ENCODE measurements around the gene C1QBP. TPM values are rescaled to one million over a fixed set of nuclear protein-coding genes. Genes with fewer than 3 reads are reported as not detected.
"Not testable (repeated sequence)": the region's sequence is repeated elsewhere in the genome, so short reads cannot be mapped to it uniquely, and the experiment has no call there.

The C1QBP gene
- total RNA-seq, 1 experiment from 2014 or later: 525 TPM

DNA sequence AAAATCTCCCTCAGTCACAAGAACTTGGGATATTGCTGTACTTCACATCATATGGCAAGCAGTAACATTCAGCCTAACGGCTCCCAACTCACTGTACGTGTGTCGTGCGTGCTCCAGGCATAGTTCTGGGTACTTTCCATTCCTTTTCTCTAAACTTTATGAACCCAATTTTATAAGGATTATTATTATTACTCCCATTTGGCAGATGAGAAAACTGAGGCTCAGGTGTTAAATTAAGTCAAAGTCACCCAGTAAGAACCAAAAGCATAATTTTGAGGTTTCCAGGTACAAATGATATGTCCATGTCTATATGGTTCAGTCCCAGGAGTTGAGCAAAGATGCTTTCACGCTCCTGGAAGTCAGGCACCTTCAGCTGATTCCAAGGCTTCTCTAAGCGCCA, 4.8 kb upstream of the C1QBP start:
- DNase-seq: no peak
- no peak overlapping the region for H3K4me3 ChIP-seq
- no peaks in the 10 kb centered on the region for H3K27me3 ChIP-seq
- no peaks in the 10 kb centered on the region for H3K9me3 ChIP-seq
- H3K36me3 ChIP-seq: peaks cover 5% of the 10 kb centered on the region; the same call in 1 of the 2 replicates

DNA sequence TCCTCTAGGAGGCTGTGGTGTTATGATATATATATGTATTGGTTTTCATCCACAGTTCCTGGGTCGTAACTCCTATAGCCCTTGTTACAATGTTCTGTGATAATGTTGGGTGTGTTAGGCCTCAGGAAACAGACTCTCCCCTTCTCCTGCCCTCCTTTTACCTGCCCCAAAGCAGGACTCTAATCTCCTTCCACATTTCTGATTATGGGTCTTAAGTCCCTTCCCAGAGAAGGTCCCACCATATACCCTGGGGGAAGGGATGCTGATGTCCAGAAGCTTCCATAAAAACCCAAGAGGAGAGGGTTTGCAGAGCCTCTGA, 450 bp upstream of the C1QBP start:
- Histone ChIP-seq H3K36me3 (peaks cover 35% of the 10 kb centered on the region), H3K9me3 (no peaks in the 10 kb centered on the region), H3K4me3 (peak overlapping the region; percentile 74), H3K27me3 (no peaks in the 10 kb centered on the region)
- no peak for DNase-seq

DNA sequence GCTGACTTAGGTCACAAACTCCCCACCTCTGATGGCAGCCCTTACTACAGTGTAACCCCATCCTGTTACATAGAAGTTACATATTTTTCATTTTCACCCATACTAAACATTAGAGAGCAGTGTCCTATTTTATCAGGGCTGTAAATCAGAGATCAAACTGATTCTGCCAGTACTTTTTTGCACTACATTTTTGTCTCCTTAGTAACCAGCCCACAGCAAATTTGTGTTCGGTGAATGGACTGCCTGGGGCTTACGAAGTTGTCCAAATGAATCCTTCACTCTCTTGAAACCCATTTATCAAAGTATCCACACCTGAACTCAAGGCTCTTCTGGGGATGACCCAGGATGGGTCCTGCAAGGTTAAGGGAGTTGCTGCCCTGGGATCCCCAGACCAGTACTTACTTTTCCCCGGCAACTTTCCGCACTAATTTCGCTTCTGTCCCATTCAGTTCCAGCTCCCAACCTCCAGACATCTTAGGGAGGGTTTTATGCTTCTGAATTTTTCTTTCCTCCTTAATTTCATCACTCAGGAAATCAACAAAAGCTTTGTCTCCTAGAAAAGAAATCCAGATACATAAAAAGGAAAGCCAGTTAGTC, 1.1 kb downstream of the C1QBP start:
- no peak for DNase-seq
- H3K27me3 ChIP-seq: no peaks in the 10 kb centered on the region
- H3K9me3 ChIP-seq: no peaks in the 10 kb centered on the region
- H3K36me3 ChIP-seq: peaks cover 49% of the 10 kb centered on the region
- H3K4me3 ChIP-seq: peak overlapping the region; percentile 74

DNA sequence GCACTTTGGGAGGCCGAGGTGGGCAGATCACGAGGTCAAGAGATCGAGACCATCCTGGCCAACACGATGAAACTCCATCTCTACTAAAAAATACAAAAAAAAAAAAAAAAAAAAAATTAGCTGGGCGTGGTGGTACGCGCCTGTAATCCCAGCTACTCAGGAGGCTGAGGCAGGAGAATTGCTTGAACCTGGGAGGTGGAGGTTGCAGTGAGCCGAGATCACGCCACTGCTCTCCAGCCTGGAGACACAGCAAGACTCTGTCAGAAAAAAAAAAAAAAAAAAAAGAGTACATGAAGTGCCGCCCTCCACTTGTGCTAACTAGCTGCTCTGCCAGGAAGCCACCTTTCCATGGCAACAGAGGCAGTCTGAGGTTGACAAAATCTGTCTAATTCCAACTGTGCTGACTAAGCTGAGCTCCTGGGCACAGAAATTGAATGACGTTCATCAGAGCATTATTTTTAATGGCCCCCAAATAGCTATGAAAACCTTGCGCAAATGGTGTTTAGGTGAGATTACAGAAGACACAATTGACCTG, 3.1 kb downstream of the C1QBP start:
- not testable (repeated sequence) for DNase-seq, H3K9me3 ChIP-seq, H3K4me3 ChIP-seq, H3K27me3 ChIP-seq
- H3K36me3 ChIP-seq: peaks cover 59% of the 10 kb centered on the region

DNA sequence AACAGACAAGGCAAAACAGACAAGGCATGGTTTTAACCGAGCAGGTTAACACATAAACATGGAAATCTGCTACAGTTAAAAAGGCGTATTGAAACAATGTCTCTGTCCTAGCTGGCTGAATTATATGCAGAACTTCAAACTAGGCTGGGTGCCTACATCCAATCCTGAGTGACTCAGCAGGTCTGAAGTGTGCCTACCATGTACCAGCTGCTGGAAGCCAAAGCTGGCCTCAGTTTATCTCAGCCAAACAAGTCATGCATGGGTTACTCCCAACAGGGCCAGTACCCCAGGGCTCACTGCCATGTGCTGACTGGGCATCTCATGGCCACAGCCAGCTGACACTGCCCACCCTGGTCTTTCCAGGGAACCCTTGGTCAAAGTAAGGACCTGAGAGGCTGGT, 4.0 kb downstream of the C1QBP start:
- Histone ChIP-seq H3K9me3 (no peaks in the 10 kb centered on the region), H3K27me3 (no peaks in the 10 kb centered on the region), H3K36me3 (peaks cover 61% of the 10 kb centered on the region), H3K4me3 (no peak overlapping the region)
- no peak for DNase-seq

DNA sequence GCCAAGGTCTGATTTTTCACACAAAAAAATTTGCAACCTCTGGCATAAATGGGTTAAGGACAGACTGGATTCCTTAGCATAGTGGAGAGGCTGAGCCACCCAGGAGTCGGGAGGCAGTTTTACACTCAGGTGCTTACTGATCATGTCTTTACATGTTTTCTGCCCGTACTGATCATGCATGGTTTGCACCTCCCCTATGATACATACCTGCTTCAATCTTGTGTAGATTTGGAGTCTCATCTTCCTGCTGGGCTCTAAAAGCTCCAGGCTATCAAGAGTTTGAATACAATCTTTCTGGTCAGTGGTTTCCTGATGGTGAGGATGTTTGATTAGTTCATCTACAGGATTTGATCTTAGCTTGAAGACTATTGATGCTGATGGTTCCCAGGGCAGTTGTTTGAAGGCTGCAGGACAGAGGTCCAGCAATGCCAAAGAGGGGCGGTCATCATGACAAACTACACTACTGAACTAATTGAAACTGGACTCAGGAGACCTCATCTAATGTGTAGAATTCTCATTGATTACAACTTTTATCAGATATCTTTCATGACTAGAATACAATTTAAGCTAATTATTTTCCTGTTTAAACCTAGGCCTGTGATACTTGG, 6.9 kb downstream of the C1QBP start:
- Histone ChIP-seq H3K36me3 (peaks cover 48% of the 10 kb centered on the region), H3K9me3 (no peaks in the 10 kb centered on the region), H3K4me3 (no peak overlapping the region), H3K27me3 (no peaks in the 10 kb centered on the region)
- DNase-seq: no peak

DNA sequence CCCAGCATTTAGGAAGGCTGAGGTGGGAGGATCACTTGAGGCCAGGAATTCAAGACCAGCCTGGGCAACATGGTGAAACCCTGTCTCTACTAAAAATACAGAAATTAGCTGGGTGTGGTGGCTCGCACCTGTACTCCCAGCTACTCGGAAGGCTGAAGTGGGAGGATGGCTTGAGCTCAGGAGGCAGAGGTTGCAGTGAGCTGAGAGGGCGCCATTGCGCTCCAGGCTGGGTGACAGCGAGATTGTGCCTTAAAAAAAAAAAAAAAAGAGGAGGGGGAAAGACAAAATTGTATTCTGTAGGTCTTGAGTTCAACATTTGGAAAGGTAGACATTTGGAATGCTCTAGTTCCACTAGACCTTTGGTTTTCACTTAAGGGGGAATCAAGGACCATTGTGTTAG, 7.7 kb downstream of the C1QBP start:
- DNase-seq: not testable (repeated sequence)

DNA sequence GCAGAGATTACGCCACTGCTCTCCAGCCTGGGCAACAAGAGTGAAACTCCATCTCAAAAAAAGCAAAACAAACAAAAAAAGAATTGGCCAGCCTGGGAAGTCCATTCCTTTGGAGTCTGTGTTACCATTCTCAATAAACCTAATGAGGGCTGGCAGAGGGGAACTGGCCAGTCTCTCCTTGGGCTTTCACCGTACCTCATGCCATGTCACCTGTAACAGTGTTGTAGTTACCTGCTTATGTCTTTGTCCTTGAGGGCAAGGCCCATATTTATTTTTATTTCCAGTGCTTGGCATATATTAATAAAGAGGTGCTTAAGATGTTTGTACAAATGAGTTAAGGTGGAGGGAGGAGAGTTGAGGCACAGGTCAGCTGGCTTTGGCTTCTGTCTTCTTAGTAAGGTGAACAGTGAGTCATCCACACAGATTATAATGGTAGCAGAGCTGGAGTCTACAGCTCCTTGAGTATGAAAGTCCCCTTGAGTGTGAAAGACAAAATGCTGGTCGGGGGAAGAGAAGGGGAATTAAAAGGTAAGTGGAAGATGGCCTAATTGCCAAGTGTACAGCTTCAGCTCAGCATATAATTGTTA, 8.4 kb downstream of the C1QBP start:
- Histone ChIP-seq H3K9me3 (no peaks in the 10 kb centered on the region), H3K4me3 (no peak overlapping the region), H3K27me3 (no peaks in the 10 kb centered on the region), H3K36me3 (peaks cover 39% of the 10 kb centered on the region)
- DNase-seq: no peak

More for the DNA sequence above, 7.7 kb downstream of the C1QBP start:
- H3K9me3 ChIP-seq, H3K4me3 ChIP-seq, H3K27me3 ChIP-seq: not testable (repeated sequence)
- H3K36me3 ChIP-seq: peaks cover 43% of the 10 kb centered on the region

DNA sequence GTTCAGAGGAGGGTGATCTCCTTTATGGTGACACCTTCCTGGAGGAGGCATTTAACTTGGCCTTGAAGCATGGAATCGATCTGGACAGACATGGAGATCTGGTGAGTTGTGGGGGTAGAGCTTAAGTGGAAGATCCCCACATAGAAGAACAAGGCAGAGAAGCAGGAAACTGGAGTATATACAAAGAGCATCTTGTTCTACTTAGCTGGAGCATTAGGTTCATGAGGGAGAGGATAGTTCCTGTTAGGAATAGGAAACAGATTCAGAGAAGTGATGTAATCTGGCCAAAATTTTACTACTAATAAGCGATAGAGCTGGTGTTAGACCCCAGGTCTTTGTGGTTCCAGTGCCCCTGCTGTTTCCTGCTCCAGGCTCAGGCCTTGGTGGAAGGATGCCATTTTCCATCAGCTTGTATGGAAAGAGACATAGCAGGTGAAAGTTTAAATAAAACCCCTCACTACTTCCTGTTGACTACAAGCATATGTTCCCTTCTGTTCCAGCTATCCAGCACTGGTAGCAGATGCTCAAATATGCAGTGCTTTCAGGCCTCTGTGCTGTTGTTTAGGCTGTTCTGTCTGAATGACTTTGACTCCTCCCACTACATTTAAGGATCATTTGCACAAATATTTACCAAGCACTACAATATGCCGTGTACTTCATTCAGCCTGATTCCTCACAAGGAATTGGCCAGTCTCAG, 9.6 kb downstream of the C1QBP start:
- H3K4me3 ChIP-seq: no peak overlapping the region
- DNase-seq: no peak
- no peaks in the 10 kb centered on the region for H3K27me3 ChIP-seq
- no peaks in the 10 kb centered on the region for H3K9me3 ChIP-seq
- peaks cover 32% of the 10 kb centered on the region for H3K36me3 ChIP-seq

DNA sequence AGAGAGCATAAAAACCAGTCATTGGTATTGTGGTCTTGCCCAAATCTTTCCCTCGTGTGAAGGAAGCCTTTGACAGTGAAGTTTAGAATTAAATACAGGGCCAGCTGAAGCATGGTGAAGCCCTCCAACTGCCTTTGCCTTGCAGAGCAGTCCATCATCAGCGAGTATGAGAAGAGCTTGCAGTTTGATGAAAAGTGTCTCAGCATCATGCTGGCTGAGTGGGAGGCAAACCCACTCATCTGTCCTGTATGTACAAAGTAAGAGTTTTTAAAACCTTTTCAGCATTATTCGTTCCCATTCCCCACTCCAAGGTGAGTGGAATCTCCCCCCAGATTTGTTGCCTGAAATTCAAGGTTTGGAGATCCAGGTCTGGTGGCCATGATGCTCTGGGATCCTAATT, 13.1 kb downstream of the C1QBP start:
- no peak overlapping the region for H3K4me3 ChIP-seq
- no peaks in the 10 kb centered on the region for H3K9me3 ChIP-seq
- no peak for DNase-seq
- peaks cover 11% of the 10 kb centered on the region for H3K36me3 ChIP-seq
- no peaks in the 10 kb centered on the region for H3K27me3 ChIP-seq

DNA sequence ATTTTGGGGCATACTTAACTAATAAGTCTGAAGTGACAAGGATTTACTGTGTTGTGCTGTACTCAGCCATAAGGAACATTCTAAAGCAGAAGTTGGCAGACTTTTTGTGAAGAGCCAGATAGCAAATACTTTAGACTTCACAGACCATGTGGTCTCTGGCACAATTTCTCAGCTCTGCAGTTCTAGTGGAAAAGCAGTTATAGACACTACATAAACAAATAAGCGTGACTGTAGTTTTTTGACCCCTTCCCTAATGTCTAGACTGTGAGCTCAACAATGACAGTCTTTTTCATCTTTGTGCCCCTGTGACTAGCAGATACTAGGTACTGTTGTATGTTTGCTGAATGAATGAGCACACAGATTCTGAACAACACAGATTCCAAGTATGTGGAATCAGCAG, 14.0 kb downstream of the C1QBP start:
- H3K4me3 ChIP-seq: no peak overlapping the region
- no peak for DNase-seq

DNA sequence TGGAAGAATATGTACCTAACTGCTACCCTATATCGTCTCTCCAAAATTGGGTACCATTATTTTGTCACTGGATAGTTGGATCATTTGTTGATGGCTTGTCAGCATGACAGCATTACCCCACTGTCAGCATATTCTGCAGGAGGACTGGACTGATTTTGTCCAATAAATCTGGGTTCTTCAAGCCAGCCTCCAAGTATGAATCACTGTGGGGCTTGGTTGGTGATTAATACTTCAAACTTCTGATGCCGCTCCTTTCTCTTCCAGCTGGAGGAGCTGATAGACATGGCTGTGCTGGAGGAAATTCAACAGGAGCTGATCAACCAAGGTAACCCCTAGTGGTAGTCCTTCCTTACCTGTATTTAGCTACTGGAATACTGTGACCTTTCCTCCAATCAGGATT, 16.4 kb downstream of the C1QBP start:
- no peak overlapping the region for H3K4me3 ChIP-seq
- peak; percentile 38 for DNase-seq
- H3K36me3 ChIP-seq: peaks cover 12% of the 10 kb centered on the region
- H3K9me3 ChIP-seq: no peaks in the 10 kb centered on the region
- H3K27me3 ChIP-seq: no peaks in the 10 kb centered on the region

More for the DNA sequence above, 14.0 kb downstream of the C1QBP start:
- Histone ChIP-seq H3K9me3 (no peaks in the 10 kb centered on the region), H3K27me3 (no peaks in the 10 kb centered on the region), H3K36me3 (peaks cover 9% of the 10 kb centered on the region)

DNA sequence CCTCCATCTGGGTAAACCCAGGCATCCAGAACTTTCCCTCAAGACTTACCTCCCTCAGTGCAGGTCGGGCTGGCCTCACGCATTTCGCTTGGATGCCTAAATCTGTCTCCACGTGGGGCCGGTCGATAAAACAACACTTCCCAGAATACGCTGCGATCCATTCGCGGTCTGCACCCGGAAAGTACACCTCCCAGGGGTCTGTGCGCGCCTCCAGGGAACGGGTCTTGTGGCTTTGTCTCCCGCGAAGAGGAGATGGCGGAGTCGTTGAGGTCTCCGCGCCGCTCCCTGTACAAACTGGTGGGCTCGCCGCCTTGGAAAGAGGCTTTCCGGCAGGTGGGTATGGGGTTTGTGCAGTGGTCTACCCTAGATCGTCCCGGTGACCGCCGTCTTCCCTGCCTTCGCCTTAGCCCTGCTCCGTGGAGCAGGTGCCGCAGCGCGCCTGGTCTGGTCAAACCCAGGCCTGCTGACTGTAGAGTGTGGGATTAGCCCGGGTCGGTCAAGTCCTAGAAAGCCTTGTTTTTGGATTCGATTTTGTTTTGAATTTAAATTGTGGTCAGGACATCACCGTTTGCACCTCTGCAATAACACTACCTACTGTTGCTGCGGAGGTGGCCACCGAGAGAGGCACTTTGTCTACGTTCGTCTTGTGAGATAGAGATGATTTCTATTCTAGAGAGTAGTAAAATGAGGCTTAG, 18.8 kb downstream of the C1QBP start, which contains the start of gene RPAIN:
Gene RPAIN, plus strand, starts transcription at position 224 of the 695 bp plus-strand sequence. Its CDS starts 29 bp downstream, at position 253.
- peak; percentile 73 for DNase-seq

DNA sequence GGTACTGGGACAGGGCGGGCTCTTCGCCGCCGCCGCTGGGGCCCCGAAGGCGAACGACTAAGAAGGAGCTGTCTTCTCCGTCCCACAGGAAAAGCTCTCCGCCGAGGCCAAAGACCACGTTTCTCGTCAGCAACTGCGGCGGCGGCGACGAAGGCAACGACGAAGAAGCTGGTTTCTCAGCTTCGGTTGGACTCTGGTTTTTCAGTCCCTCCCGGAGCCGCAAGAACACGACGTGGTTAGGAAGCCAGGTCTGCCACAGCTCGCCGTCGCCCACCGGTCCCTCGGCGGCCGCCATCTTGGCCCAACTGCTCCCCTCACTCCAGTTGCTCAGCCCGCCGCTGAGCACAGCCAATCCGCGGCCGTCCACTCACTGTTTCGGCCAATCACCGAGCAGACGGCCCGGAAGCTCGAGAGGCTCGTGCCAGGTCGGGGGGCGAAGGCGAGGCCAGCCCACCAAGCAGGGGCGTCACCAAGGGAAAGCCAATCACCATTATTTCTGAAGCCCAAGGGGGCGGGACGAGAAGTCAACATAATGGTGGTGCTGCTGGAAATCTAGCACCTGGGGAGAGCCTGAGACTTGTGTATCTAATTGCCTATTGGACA, 19.5 kb downstream of the C1QBP start, which contains the start of gene NUP88:
Gene NUP88, minus strand, starts transcription at position 307 of the 603 bp plus-strand sequence. Its CDS starts 12 bp downstream, at position 295.
- H3K36me3 ChIP-seq: peaks cover 20% of the 10 kb centered on the region
- H3K27me3 ChIP-seq: no peaks in the 10 kb centered on the region
- H3K9me3 ChIP-seq: no peaks in the 10 kb centered on the region
- peak within 1 kb of the TSS; percentile 82 for H3K4me3 ChIP-seq
- peak; percentile 96 for DNase-seq

More for the DNA sequence above, 18.8 kb downstream of the C1QBP start, which contains the start of gene RPAIN:
- Histone ChIP-seq H3K4me3 (peak within 1 kb of the TSS; percentile 82), H3K27me3 (no peaks in the 10 kb centered on the region), H3K36me3 (peaks cover 23% of the 10 kb centered on the region), H3K9me3 (no peaks in the 10 kb centered on the region)

DNA sequence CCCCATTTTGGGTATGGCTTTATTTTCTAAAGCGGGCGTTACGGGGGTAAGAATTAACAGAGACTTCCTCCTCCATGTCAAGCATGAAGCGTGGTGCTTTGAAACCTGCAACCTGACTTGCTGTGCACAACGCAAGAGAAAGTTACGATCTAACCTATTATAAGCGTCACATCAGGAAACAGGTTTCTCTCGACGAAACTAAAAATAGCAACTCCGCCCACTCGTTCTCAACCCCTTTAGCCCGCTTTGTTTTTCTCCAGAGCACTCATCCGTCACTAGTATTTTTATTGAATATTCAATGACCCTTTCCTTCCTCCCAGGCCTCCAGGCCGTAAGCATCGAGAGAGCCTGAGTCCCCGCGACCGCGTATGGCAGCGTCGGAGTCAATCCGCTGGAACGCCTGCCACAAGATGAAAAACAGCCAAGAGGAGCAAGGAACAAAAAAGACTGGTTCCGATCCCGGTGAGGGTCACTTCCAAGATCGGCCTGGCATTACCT, 20.0 kb downstream of the C1QBP start:
- no peaks in the 10 kb centered on the region for H3K27me3 ChIP-seq
- DNase-seq: no peak
- peaks cover 20% of the 10 kb centered on the region for H3K36me3 ChIP-seq

DNA sequence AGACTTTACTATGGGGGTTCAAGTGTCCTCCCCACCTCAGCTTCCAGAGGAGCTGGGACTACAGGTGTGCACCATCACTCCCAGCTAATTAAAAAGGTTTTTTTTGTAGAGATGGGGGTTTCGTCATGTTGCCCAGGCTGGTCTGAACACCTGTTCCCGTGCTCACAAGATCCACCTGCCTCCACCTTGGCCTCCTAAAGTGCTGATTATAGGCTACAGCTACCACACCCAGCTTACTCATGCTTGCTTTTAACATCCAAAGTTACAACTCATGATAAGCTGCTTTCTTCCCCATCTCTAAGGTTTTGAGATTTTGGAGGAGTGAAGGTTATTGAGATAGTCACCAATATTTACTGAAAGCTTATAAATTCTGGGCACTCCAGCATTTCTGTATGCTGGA, 22.1 kb downstream of the C1QBP start:
- Histone ChIP-seq H3K27me3 (no peaks in the 10 kb centered on the region), H3K9me3 (no peaks in the 10 kb centered on the region), H3K4me3 (no peak overlapping the region), H3K36me3 (peaks cover 35% of the 10 kb centered on the region)
- DNase-seq: no peak

More for the DNA sequence above, 20.0 kb downstream of the C1QBP start:
- Histone ChIP-seq H3K9me3 (no peaks in the 10 kb centered on the region), H3K4me3 (peak overlapping the region; percentile 82)

Data from MG63 (cell line).